ENCODE results near the gene SPATS2.
A peak's percentile ranks its signal among the peaks of the same experiment; 100 is the strongest.
"Not testable (repeated sequence)": the region's sequence is repeated elsewhere in the genome, so short reads cannot be mapped to it uniquely, and the experiment has no call there.

SPATS2 gene

DNA sequence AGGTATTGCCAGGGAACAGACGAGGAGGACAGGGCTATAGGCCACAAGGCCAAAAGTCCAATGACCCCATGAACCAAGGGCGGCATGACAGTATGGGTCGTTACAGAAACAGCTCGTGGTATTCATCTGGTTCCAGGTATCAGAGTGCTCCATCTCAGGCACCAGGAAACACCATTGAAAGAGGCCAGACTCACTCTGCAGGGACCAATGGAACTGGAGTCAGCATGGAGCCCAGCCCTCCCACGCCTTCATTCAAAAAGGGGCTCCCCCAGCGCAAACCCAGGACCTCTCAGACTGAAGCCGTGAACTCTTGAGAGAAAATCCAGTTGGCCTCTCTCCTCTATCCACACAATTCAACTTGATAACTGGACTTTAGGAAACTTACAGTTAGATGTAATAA, 158.7 kb downstream of the SPATS2 start:
- no peak for ATAC-seq

DNA sequence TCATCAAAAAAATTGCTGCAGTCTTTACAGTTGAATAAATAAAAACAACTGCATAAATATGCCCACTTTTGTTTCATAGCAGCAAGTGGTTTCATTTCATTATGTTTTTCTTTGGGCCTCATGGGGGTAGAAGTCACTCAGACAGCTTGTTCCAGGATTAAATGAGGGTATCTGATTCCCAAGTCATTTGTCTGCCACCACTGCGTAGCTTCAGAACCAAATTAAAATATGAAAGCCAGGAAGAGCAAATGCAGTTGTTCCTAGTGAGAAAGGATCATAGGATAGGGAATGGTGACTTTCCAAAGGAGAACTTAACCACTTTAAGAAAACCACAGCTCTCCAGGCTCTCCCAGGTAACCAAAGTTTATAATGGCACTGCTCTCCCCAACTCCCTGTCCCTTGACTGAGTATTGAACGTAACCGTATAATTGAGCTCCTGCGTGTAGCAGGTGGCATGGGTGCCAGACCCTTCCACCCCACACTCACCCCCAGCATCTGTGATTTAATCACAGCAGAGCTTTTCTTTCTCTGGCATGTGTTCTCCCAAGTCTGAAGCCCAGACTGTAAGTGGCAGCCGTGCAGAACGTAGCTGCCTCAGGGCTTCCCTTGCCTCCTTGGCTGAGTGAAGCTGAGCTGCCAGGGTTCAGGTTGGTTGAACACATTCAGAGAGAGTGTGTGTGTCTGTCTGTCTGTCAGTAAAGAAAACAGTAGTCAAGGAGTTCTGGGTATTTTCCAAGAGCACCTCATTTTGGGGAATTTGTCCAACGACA, 160.3 kb downstream of the SPATS2 start:
- ATAC-seq, result no peak

DNA sequence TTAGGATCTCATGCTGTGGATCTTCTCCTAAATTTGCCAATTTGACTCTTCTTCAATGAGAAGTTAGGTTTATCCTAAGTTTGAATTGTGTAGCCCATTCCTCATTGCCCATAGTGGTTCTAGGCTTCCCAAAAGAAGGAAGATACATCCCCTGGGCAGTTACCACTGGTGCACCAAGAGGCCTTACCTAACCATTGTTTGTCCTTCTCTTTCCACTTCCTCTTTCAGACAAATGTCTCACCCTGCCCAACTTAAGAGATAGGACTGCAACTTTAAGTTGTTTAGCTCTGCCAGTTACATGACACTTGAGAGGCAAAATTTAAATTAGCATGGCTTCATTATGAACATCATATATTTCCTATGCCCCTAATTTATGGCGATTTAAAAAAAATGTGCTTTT, 162.2 kb downstream of the SPATS2 start:
- no peak for ATAC-seq

DNA sequence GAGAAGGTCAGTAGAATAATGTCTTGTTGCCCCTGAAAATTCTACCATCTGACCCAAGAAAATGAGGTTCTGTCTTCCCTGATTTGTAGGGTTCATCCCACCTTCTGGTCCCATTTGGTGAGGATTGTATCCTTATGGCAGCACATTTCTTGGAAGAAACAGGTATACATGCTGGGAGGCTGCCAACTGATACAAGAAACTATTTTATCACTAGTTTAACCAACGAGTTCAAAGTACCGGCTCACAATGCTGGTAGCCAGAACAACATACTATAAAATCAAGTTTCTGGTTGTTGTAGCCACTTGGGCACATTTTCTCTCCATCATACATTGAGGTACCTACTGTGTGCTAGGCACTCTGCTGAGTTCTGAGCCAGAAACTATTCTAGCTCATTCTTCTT, 164.5 kb downstream of the SPATS2 start:
- no peak for ATAC-seq

DNA sequence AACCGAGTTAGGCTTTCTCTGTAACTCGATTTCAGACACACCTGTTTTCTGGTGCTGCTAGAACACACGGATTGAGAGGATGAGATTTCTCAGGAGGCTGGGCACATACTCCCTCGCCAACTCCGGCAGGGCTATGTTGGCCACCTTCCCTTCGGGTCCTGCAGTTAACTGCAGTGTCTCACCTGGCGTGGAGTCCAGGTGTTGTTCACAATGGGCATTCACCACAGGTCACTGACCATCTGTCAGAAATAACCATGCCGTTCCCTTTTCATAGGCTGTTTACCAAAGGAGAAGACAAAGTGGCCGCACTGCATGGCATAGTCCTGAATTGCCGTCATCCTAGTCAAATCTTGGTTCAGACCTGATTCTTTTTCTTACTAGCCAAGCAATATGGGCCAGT, 166.1 kb downstream of the SPATS2 start:
- ATAC-seq, result no peak

DNA sequence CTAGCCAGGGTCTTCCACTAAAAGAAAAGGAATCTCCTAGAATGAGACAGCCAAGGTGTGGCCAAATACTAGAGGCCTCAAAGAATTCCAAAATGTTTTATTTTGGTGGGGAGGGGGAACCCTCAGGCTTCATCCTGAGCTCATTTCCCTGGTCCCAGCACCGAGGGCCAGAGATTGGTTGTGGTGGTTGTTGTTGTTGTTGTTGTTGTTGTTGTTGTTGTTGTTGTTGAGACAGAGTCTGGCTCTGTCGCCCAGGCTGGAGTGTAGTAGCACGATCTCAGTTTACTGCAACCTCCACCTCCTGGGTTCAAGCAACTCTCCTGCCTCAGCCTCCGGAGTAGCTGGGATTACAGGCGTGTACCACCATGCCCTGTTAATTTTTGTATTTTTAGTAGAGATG, 166.9 kb downstream of the SPATS2 start:
- not testable (repeated sequence) for ATAC-seq

DNA sequence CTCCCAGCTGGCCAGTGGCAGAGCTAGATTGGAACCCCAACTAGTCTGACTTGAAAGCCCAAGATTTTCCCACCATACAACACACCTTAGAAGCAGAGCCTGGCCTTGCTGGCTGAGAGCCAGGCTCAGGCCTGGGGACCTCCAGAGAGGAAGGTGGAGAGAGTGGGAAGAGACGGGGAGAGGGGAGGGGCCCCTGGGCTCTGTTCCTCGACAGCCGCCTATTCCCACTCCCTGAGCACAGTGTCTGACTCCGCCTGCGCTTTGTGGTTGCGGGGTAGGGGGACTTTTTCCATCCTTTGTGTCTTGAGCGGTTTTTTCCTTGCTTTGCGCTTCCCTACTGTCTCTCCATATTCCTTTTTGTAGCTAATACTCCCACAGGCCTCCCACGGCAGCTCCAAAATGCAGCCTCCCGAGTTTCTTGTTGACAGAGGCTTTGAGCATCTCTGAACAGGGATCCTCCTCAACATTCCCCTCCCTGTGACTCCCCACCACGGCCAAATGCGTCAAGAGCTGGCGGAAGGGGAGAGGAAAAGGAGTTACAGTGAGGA, 167.5 kb downstream of the SPATS2 start:
- no peak for ATAC-seq

DNA sequence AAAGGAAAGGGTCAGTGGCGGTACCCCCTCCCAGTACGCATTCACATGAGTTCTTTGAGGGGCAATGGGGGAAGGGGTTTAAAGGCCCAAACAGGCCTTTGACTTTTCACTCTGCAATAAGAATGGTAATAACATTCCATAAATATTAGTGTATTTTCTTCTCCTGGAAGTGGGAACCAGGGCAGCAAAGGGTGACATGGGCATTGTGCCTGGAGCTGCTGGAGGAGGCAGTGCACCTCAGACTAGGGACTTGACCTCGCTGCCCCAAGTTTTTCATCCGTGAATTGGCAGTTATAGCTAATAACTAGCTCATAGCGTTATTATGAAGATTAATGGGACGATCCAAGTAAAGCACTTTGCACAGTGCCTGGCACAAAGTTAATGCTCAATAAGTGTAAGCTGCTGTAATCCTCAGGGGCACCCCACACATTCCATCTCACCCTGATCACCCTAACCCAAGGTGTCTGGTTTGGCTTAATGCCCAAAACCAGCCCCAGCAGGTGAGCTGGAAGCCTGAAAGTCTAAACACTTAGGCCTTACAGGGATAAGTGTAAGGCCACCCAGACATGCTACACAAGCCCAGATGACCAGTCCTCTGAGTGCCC, 168.8 kb downstream of the SPATS2 start:
- no peak for ATAC-seq

DNA sequence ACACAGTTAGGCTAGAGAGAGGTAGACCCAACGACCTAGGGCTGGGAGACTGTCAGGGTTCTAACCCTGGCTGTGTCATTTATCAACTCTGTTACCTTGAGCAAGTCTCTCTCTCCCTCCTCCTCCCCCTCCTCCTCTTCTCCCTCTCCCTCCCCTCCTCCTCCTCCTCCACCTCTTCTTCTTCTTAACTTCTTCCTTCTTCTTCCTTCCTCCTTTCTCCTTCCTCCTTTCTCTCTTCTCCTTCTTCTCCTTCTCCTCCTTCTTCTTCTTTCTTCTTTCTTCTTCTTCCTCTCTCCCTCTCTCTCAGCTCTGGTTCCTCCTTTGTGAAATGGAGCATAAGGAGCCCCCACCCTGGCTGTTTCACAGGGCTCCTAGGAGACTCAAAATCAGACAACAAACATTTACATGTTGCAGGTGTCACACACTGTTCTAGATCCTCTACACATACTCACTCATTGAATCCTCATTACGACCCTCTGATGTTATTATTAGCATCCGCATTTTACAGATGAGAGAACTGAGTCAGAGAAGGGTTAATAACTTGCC, 169.3 kb downstream of the SPATS2 start:
- ATAC-seq, result no peak

DNA sequence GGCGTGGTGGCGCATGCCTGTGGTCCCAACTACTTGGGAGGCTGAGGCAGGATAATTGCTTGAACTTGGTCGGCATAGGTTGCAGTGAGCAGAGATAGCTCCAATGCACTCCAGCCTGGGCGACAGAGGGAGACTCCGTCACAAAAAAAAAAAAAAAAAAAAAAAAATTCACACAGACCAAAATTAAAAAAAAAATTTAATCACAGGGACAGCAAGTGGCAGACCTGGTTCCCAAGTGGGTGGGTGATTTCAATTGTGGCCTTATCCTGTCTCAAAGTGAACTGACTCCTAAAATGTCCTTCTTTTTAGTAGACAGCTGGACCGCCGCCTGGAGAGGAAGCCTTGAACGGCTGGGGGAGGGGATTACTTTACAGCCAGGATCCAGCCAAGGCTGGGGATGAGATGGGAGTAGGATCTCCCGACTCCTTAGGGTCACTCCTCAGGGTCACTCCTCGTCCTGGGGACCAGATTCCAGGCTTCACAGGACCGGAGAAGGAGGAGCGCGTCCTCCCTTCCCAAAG, 170.0 kb downstream of the SPATS2 start:
- ATAC-seq, result no peak

DNA sequence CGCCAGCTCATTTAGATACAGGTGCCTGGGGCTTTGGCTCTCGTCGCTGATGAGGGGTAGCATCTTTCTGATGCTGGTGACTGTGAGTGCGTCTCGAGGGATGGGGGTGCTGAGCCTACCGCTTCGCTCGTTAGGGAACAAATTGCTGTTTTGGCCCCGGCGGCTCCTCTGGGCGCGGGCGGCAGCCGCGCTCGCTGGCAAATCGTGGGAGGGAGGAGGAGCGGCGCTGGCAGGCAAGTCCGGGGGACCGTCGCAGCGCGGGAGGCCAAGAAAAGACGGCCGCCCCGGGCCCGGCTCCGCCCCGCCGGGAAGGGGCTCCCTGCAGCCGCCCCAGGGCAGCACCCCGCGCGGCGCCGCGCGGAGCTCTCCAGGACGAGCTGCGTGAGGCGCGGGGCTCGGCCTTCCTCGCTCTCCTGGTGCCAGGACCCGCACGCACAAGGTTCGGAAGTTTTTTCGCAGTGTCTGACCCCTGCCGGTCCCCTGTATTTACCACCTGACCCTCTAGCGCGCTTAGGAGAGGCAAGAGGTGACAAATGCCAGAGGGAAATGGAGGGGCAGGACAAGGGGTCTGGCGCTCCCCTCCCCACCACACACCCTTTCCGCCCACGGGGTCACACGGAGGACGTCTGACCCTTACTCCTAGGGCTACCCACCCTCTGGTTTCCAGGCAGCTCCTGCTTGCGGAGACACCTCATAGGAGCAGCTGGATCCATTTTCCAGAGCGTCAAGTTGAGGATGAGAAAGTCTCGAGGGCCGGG, 170.7 kb downstream of the SPATS2 start:
- ATAC-seq, result peak; percentile 11 to 12

DNA sequence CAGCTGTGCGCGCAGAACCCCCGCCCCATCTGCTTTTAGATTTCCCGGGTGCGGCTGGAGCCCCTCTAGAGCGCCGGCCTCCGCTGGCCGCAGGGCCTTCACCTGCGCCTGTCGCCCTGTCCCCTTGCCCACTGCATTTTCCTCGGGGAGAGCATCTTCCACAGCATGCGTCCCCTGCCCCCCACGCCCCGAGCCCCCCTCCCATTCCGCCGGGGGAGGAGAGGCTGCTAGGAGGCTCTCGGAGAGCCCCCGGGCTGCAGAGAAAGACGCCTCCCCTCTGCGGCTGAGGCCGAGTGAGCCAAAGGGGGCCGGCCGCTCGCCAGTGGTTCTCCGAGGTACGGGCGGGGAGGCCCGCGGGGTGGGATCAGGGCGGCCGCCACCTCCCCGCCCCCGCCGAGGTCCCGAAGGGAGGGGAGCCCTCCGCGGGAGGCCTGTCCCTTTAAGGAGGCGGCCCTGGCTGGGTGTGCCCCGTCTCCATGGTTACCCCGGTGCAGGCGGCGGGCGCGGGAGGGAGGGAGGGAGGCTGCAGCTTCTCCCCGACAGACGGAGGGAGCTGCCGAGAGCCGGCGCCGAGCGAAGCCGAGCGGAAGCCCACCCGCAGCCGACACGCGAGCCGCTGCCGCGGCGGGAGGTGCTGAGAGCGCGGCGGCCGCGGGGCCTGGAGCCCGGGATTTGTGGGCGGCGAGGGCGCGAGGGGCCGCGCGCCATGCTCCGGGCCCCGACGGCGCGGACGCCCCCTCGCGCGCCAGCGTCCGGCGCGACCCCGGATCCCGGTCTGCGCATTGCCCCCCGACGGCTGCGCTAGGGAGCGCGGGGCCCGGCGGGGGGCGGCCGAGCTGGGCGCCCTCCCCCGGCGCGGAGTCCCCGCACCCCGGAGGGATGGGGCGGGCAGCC, 171.5 kb downstream of the SPATS2 start, which contains the start of gene KCNH3:
Gene KCNH3 (plus strand): TSS at position 521 of the 894 bp plus-strand sequence. CDS start 387 bp downstream, outside the sequence.
- ATAC-seq, result peak; percentile 88 to 90

DNA sequence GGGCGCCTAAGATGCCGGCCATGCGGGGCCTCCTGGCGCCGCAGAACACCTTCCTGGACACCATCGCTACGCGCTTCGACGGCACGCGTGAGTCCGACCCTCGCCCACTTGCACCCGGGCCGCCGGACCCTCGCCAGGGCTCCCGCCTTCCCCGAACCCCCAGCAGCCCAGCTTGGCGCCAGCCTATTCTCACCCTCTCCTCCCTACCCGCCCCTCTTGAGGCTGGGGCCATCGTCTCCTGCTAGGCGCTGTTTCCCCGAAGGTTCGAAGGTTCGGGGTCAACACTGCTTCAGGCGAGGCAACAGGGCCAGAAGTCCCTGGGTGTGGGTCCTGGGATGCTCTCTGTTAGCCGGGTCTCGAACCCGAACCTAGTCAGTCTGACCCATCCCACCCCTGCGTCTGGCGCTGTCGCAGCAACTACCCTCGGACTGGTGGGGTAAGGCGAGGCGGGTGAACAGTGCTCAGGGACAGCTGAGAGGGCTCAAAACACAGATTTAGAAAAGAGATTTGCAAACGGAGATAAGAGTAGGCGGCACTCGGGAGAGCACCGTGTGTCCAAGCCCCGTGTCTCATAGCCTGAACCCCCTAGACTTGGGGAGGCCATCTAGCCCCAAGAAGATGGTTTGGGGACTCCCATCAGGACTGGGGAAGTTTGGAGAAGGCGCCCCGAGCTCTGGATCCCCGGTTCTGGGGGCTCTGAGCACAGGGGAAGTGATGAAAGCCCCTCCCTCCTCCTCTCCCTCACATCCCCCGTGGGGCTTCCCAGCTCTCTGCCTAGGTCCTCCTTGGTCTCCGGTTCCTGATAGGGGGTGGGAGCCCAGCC, 172.4 kb downstream of the SPATS2 start:
- no peak for ATAC-seq

DNA sequence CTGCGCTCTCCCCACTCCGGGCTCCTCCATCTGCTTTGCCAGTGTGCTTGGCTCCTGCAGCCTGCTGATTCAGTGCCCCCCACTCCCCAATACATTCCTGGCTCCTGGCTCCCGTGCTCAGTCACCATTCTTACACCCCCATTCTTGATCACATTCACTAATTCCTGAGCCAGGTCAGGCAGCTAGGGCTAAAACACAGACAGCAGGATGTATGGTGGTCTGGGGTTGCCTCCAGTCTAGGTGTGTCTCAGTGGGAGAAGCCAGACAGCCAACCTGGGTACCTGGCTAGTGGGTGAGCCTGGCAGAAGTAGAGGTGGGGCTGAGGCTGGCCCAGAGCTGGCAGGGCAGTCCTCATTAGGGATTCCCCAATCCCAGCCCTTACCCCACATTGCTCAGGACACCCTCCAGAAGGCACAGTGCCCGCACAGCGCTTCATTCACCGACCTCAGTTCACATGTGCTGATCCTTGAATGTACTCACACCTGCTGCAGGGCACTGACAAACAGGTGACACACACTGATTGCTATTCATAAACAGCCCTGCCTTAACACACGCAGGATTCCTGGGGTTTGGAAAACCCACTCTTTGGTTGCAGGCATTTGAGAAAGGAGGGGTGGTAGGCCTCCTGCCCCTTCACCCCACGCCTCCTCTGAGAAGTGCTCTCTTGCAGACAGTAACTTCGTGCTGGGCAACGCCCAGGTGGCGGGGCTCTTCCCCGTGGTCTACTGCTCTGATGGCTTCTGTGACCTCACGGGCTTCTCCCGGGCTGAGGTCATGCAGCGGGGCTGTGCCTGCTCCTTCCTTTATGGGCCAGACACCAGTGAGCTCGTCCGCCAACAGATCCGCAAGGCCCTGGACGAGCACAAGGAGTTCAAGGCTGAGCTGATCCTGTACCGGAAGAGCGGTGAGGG, 173.2 kb downstream of the SPATS2 start:
- ATAC-seq, result no peak

DNA sequence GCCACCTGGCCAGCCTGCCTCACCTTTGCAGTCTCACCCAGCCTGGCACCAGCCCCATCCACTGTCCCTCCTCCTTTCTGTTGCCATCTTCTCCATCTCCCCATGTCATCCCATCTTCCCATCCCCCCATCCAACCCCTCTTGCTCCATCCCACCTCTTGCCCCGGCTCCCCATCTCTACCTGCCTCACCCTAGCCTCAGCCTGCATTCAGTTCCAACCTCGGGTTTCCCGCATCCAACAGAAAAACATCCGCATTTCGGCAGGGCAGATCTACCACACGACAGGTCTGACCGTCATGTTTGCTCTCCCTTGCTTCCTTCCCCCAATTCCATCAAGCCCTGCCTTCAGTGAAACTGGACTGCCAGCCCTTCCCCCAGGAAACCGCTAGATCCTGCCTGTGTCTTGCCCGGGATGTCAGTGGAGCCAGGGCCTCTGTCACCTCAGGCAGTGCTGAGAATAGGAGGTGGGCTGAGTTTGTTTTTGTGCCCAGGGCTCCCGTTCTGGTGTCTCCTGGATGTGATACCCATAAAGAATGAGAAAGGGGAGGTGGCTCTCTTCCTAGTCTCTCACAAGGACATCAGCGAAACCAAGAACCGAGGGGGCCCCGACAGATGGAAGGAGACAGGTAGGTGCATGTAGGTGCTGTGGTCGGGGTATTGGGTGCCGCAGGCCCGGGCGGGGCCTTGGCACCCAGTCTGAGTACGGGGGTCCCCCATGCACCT, 174.0 kb downstream of the SPATS2 start:
- ATAC-seq, result no peak

DNA sequence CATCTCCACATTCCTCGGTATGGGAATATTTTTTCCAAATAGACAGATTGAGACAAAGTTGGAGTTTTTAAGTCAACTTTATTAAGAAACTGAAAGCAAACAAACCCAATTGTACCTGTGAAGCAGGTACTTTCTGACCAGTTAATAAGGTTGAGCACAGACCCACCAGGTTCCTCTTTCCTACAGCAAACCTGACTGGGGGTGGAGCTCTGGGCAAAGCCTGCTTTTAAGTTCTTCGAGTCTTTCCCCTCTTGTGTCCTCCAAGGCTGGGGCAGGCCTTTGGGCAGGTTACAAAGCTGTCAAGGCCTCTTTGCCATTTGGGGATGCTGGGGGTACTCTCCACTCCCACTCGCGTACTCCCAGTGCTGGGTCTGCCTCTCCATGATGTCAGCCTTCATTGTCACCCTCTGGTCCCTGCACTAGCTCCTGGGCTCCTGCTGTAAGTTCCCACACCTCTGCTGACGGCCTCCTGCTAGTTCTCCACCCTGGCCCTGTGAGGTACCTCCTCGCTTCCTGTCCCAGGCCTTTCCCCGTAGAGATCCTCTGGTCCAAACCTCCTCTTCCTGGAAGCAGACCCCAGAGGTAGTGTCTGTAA, 174.7 kb downstream of the SPATS2 start:
- ATAC-seq, result no peak

DNA sequence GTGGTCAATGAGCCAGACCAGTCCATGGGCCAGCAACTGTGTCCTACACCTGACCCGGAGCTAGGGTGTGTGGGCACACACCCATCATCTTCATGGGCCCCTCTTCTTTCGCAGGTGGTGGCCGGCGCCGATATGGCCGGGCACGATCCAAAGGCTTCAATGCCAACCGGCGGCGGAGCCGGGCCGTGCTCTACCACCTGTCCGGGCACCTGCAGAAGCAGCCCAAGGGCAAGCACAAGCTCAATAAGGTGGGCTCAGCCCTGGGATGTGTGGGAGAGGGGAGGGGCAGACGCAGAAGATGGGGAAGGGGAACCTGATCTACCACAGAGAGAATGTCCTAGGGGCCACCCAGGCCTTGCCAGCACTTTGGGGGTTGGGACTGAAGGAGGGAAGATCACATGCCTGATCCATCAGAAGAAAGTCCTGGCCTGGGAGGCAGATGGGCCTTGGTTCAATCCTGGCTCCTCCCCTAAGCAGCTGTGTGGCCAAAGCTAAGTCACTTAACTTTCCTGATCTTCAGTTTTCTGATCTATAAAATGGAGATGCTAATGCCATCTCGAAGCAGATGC, 175.4 kb downstream of the SPATS2 start:
- ATAC-seq, result no peak

DNA sequence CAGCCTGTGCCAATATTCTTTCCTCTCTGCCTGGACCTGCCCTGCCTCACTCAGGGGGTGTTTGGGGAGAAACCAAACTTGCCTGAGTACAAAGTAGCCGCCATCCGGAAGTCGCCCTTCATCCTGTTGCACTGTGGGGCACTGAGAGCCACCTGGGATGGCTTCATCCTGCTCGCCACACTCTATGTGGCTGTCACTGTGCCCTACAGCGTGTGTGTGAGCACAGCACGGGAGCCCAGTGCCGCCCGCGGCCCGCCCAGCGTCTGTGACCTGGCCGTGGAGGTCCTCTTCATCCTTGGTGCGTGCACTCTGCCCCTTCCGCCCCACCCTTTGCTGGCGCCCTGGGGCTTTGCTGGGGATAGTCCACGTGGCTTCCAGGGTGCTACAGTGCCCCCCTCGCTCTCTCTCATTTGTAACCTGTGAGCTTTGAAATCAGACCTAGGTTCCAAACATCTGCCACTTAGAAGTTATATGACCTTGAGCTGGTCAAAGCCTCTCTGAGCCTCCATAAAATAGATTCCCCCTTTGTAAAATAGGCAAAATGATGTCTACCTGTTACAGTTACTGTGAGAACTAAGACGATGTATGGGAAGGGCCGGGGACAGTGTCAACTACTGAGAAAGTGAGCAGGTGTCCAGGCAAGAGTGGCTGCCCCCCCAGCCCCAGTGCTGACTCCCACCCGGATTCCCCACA, 176.1 kb downstream of the SPATS2 start:
- no peak for ATAC-seq

Measured in activated CD4-positive, CD25-positive, alpha-beta regulatory T cell treated with anti-CD3 and anti-CD28 coated beads, Interleukin-2, amount 50 U/mL, for 24 hours (primary cell).